Hindlimb muscle (tissue), 1 donor: ENCODE measurements around the gene GRAMD1A. TPM values are rescaled to one million over a fixed set of nuclear protein-coding genes. Genes with fewer than 3 reads are reported as not detected.
"Not testable (repeated sequence)": the region's sequence is repeated elsewhere in the genome, so short reads cannot be mapped to it uniquely, and the experiment has no call there.

Source experiments
- DNase-seq: peaks from one replicate; pipeline ENCODE4 v3.0.0-alpha.2; 2013
- polyA plus RNA-seq: library from polyadenylated mRNA; unstranded; fragments of 120-200 nt; gene quantifications from one replicate; pipeline ENCODE4 v1.2.1, GENCODE V29; 2013; ENCODE audit not compliant: insufficient read length

Gene GRAMD1A
- polyA plus RNA-seq, 1 donor: 48.5 TPM

GRCh38 chr19:35038623-35039512 is 38.7 kb downstream of the GRAMD1A start:
- no peak for DNase-seq

- DNase-seq: no peak
These were observed 40.0 kb downstream of the GRAMD1A start for GRCh38 chr19:35039881-35040825.

GRCh38 chr19:35040826-35041547 is 40.9 kb downstream of the GRAMD1A start:
- no peak for DNase-seq

GRCh38 chr19:35041548-35042055 is 41.5 kb downstream of the GRAMD1A start, which contains the start of gene HPN:
TSS of gene HPN (plus strand) at chr19:35041721. CDS start at chr19:35042507, 786 bp downstream.
- DNase-seq: no peak

GRCh38 chr19:35042056-35042730 is 42.1 kb downstream of the GRAMD1A start:
- no peak for DNase-seq

- no peak for DNase-seq
These were observed 43.0 kb downstream of the GRAMD1A start for GRCh38 chr19:35042954-35043604.

GRCh38 chr19:35043906-35044305 is 43.8 kb downstream of the GRAMD1A start:
- DNase-seq: no peak

GRCh38 chr19:35044317-35045117 is 44.4 kb downstream of the GRAMD1A start:
- no peak for DNase-seq

- DNase-seq: no peak
These were observed 45.7 kb downstream of the GRAMD1A start for GRCh38 chr19:35045667-35046300.

- DNase-seq: no peak
These were observed 46.3 kb downstream of the GRAMD1A start for GRCh38 chr19:35046461-35046860.

GRCh38 chr19:35048911-35049411 is 48.8 kb downstream of the GRAMD1A start:
- no peak for DNase-seq

- DNase-seq: no peak
These were observed 49.3 kb downstream of the GRAMD1A start for GRCh38 chr19:35049456-35049855.

GRCh38 chr19:35050662-35051061 is 50.5 kb downstream of the GRAMD1A start:
- DNase-seq: not testable (repeated sequence)

- DNase-seq: not testable (repeated sequence)
These were observed 51.1 kb downstream of the GRAMD1A start for GRCh38 chr19:35051268-35051667.

GRCh38 chr19:35051796-35052195 is 51.7 kb downstream of the GRAMD1A start:
- no peak for DNase-seq

GRCh38 chr19:35052599-35053190 is 52.6 kb downstream of the GRAMD1A start:
- DNase-seq: no peak

- DNase-seq: no peak
These were observed 53.7 kb downstream of the GRAMD1A start for GRCh38 chr19:35053667-35054293.

- no peak for DNase-seq
These were observed 54.5 kb downstream of the GRAMD1A start for GRCh38 chr19:35054626-35055025.
